LNCAP (cell line): Measurements from ENCODE around the gene PRPSAP2.

Experiments used
- CTCF ChIP-seq: fragments of 450-650 bp; IDR thresholded peaks from 2 replicates; pipeline ENCODE4 v1.5.1; 2017; ENCODE audit warnings: mild to moderate bottlenecking

The PRPSAP2 gene

GRCh38 chr17:18964550-18964949 is 106.6 kb downstream of the PRPSAP2 start:
- TF ChIP-seq CTCF = no peak

GRCh38 chr17:18965530-18966236 is 107.8 kb downstream of the PRPSAP2 start:
- no peak for TF ChIP-seq CTCF

GRCh38 chr17:18966831-18967624 is 109.1 kb downstream of the PRPSAP2 start:
- no peak for TF ChIP-seq CTCF

- no peak for TF ChIP-seq CTCF
Observed at GRCh38 chr17:18967916-18968315, 110.0 kb downstream of the PRPSAP2 start.

- TF ChIP-seq CTCF = no peak
Observed at GRCh38 chr17:18968345-18968744, 110.4 kb downstream of the PRPSAP2 start.

- TF ChIP-seq CTCF = no peak
Observed at GRCh38 chr17:18968945-18969887, 111.3 kb downstream of the PRPSAP2 start.
